Panc1 (cell line): ENCODE measurements around the gene RANGAP1.

ENCODE experiments used
- POLR2AphosphoS5 ChIP-seq: IDR thresholded peaks from 2 replicates; pipeline ENCODE4 v1.6.1; 2012; ENCODE audit warnings: mild to moderate bottlenecking, low read depth, low read length, moderate library complexity
- TF ChIP-seq, protein P1 (sequence below): fragments of 450-650 bp; IDR thresholded peaks from 2 replicates; pipeline ENCODE4 v1.5.1; 2017; ENCODE audit warnings: mild to moderate bottlenecking

DNA sequence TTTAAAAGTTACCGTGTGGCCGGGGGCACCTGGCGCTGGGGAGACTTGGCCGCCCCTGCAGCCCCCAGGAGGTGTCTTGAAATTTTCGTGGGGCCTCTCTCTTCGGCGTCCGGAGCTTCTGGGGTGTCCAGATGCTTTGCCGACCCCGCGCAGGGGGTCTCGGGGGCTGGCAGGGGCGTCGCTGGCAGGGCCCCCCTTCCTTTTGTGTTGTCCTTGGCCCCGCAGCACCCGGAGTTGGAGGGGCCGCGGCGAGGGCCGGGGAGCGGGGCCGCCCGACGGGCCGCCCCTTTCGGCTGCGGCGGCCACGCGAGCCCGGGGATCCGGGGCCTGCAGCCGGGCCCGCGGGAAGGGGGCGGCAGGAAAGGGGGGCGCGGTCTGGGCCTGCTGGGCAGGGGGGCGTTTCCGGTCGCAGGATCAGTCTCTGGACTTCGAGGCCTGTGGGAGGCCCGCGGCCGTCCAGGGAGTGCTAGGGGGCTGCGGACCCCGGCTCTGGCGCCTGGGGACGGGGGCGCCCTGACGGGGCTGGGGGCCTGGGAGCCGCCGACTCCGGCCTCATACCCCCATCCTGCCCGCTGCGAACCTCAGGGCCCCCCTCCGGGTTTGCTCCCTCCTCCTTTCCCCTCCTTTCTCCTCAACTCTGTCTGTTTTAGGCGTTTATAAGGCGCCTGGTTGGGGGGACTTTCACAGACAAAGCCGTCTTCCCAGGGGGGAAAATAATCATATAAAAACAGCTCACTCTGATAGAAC is 16.2 kb upstream of the RANGAP1 start:
- TF ChIP-seq POLR2AphosphoS5, result no peak
- TF ChIP-seq, protein P1, sequence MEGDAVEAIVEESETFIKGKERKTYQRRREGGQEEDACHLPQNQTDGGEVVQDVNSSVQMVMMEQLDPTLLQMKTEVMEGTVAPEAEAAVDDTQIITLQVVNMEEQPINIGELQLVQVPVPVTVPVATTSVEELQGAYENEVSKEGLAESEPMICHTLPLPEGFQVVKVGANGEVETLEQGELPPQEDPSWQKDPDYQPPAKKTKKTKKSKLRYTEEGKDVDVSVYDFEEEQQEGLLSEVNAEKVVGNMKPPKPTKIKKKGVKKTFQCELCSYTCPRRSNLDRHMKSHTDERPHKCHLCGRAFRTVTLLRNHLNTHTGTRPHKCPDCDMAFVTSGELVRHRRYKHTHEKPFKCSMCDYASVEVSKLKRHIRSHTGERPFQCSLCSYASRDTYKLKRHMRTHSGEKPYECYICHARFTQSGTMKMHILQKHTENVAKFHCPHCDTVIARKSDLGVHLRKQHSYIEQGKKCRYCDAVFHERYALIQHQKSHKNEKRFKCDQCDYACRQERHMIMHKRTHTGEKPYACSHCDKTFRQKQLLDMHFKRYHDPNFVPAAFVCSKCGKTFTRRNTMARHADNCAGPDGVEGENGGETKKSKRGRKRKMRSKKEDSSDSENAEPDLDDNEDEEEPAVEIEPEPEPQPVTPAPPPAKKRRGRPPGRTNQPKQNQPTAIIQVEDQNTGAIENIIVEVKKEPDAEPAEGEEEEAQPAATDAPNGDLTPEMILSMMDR, result no peak
